ENCODE results near the gene ZNF189. TPM values are rescaled to one million over a fixed set of nuclear protein-coding genes. Genes with fewer than 3 reads are reported as not detected.

Gene ZNF189
- polyA plus RNA-seq, 1 donor (not counting 4 experiments of a cell fraction or from before 2014, with no cell fraction given), result 8.7 TPM

GRCh38 chr9:101372327-101373118 is 26.1 kb upstream of the ZNF189 start:
- no peaks in the 10 kb centered on the region for H3K9me1 ChIP-seq (ENCODE audit: control insufficient read depth, extremely low read depth, insufficient read depth, low read length)
- TF ChIP-seq CTCF (optimal IDR thresholded peaks at IDR 0.05 in 1 of 3, IDR thresholded peaks at IDR 0.05 in 1 of 3, conservative IDR thresholded peaks at IDR 0.05 in 1 of 3; ENCODE audit: extremely low read depth in 1 of 3, insufficient read depth in 2 of 3, low read length in 3 of 3) (no peak), EZH2 (IDR thresholded peaks at IDR 0.05; ENCODE audit: low read length) (no peak)
- H4K20me1 ChIP-seq (ENCODE audit: control insufficient read depth, extremely low read depth, insufficient read depth, low read length), result no peaks in the 10 kb centered on the region
- no peaks in the 10 kb centered on the region for H3K27me3 ChIP-seq (ENCODE audit: control insufficient read depth, extremely low read depth, insufficient read depth, low read length)
- no peaks in the 10 kb centered on the region for H3K79me2 ChIP-seq (ENCODE audit: control insufficient read depth, insufficient read depth, low read length)
- DNase-seq (ENCODE audit: low read depth, low spot score) (no peak), FAIRE-seq (no peak)
- no peak overlapping the region for H3K27ac ChIP-seq (ENCODE audit: control insufficient read depth, insufficient read depth, low read length)
- H2AFZ ChIP-seq (ENCODE audit: control insufficient read depth, low read length), result no peak overlapping the region
- dilution Hi-C loops (cut with MboI; ENCODE audit: extremely low pct_ligation_motif_present, low sequenced_read_pairs), result no loop called here
- no peak overlapping the region for H3K4me3 ChIP-seq (ENCODE audit: control insufficient read depth in 2 of 3, extremely low read depth in 1 of 3, insufficient read depth in 2 of 3, low read depth in 1 of 3, low read length in 3 of 3)
- no peaks in the 10 kb centered on the region for H3K9me3 ChIP-seq (ENCODE audit: control insufficient read depth, low read depth, low read length)
- H3K36me3 ChIP-seq (ENCODE audit: control insufficient read depth in 2 of 2, extremely low read depth in 1 of 2, insufficient read depth in 2 of 2, low read length in 2 of 2), result no peaks in the 10 kb centered on the region
- H3K4me1 ChIP-seq (ENCODE audit: control insufficient read depth, extremely low read depth, insufficient read depth, low read length), result peaks cover 8% of the 10 kb centered on the region
- H3K4me2 ChIP-seq (ENCODE audit: control insufficient read depth, extremely low read depth, insufficient read depth, low read depth, low read length), result no peak overlapping the region
- H3K9ac ChIP-seq (ENCODE audit: control insufficient read depth, extremely low read depth, insufficient read depth, low read length), result no peak overlapping the region

- Histone ChIP-seq H2AFZ (ENCODE audit: control insufficient read depth, low read length) (no peak overlapping the region), H3K9me1 (ENCODE audit: control insufficient read depth, extremely low read depth, insufficient read depth, low read length) (no peaks in the 10 kb centered on the region), H3K36me3 (ENCODE audit: control insufficient read depth in 2 of 2, extremely low read depth in 1 of 2, insufficient read depth in 2 of 2, low read length in 2 of 2) (no peaks in the 10 kb centered on the region), H4K20me1 (ENCODE audit: control insufficient read depth, extremely low read depth, insufficient read depth, low read length) (no peaks in the 10 kb centered on the region), H3K9ac (ENCODE audit: control insufficient read depth, extremely low read depth, insufficient read depth, low read length) (no peak overlapping the region), H3K9me3 (ENCODE audit: control insufficient read depth, low read depth, low read length) (no peaks in the 10 kb centered on the region), H3K4me3 (ENCODE audit: control insufficient read depth in 2 of 3, extremely low read depth in 1 of 3, insufficient read depth in 2 of 3, low read depth in 1 of 3, low read length in 3 of 3) (no peak overlapping the region), H3K27me3 (ENCODE audit: control insufficient read depth, extremely low read depth, insufficient read depth, low read length) (no peaks in the 10 kb centered on the region), H3K27ac (ENCODE audit: control insufficient read depth, insufficient read depth, low read length) (no peak overlapping the region), H3K4me1 (ENCODE audit: control insufficient read depth, extremely low read depth, insufficient read depth, low read length) (peaks cover 12% of the 10 kb centered on the region), H3K4me2 (ENCODE audit: control insufficient read depth, extremely low read depth, insufficient read depth, low read depth, low read length) (no peak overlapping the region), H3K79me2 (ENCODE audit: control insufficient read depth, insufficient read depth, low read length) (no peaks in the 10 kb centered on the region)
- DNase-seq (ENCODE audit: low read depth, low spot score), result no peak
- TF ChIP-seq CTCF (optimal IDR thresholded peaks at IDR 0.05 in 1 of 3, IDR thresholded peaks at IDR 0.05 in 1 of 3, conservative IDR thresholded peaks at IDR 0.05 in 1 of 3; ENCODE audit: extremely low read depth in 1 of 3, insufficient read depth in 2 of 3, low read length in 3 of 3) (no peak), EZH2 (IDR thresholded peaks at IDR 0.05; ENCODE audit: low read length) (no peak)
- FAIRE-seq, result no peak
- dilution Hi-C loops (cut with MboI; ENCODE audit: extremely low pct_ligation_motif_present, low sequenced_read_pairs), result no loop called here
Measured at GRCh38 chr9:101375546-101375945, 23.1 kb upstream of the ZNF189 start.
